ENCODE results near the gene FMN2.
"Not testable (repeated sequence)": the region's sequence is repeated elsewhere in the genome, so short reads cannot be mapped to it uniquely, and the experiment has no call there.

The FMN2 gene

GRCh38 chr1:240387051-240387450, 295.4 kb downstream of the FMN2 start:
- no peak for DNase-seq

GRCh38 chr1:240391660-240392260, 300.1 kb downstream of the FMN2 start:
- DNase-seq: no peak

DNA sequence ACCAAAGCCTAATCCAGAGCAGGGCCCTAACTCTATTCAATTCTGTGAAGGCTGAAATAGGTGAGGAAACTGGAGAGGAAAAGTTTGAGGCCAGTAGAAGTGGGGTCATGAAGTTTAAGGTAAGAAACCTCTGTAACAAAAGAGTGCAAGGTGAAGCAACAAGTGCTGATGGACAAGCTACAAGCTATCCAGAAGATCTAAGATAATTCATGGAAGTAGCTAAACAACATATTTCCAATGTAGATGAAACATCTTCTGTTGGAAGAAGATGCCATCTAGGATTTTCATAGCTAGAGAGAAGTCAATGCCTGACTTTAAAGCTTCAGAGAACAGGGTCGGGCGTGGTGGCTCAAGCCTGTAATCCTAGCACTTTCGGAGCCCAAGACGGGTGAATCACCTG, 302.7 kb downstream of the FMN2 start:
- no peak for DNase-seq

DNA sequence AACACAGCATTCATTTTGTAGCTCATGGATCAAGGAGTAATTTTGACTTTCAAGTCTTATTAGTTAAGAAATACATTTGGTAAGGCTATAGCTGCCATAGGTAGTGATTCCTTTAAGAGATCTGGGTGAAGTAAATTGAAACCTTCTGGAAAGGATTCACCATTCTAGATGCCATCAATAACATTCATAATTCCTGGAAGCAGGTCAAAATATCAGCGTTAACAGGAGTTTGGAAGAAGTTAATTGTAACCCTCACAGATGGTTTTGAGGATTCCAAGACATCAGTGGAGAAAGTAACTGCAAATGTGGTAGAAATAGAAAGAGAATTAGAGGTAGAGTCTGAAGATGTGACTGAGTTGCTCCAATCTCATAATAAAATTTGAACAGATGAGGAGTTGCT, 303.7 kb downstream of the FMN2 start:
- DNase-seq: no peak

DNA sequence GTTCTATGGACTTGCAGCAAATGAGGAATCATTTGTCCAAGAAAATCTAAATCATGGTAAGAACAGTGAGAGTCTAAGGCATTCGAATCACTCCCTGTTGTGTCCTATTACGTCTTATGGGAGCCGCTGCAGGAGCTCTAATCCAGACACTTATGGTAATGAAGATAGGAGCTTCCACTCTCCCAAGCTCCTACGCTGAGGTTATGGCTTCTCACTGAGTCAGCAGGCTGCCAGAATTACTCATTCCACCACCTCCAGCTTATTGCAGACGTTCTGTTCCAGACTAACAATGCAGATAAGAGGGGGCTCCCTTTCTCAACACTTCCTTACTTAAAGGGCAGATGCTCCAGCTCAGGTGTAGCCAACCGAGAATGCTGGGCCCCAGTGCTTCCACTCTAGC, 307.7 kb downstream of the FMN2 start:
- DNase-seq: no peak

DNA sequence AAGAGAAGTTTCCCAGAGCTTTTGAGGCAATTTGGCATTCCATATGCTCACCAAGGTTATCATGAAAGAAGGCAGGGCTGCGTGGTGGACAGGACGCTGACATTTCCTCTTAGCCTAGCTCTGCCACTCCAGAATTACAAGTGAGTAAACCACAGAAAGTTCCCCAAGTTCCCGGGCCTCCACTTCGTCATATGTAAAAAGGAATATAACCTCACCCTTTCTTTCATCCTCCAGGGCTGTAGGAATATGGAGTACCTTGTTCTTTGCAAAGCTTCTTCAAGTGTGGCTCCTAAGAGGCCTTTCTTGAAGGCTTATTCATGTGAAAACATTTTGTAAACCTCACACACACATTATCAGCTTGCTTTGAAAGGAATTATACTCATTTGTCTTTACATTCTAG, 310.0 kb downstream of the FMN2 start:
- DNase-seq: no peak

- no peak for DNase-seq
These were observed 310.6 kb downstream of the FMN2 start for GRCh38 chr1:240402326-240402725.

DNA sequence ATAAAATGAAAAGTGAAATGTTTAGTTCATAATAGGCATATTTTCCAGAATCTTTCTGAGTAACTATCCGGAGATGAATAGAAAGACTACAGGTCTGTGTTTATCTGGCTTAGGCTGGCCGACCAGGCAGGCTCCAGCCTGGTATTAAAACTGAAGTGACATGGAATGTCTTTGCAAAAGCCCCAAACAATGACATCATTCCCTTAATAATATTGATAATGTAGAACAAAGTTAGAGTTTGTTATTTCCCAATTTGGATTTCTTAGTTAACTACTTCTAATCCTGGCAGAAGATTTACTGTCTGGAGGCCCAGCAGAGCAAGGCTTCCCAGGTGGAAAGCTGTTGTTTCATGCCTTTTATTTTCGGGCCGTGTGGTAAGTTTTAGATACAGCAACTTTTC, 312.6 kb downstream of the FMN2 start:
- no peak for DNase-seq

- no peak for DNase-seq
These were observed 314.1 kb downstream of the FMN2 start for GRCh38 chr1:240405751-240406150.

GRCh38 chr1:240407407-240407806, 315.7 kb downstream of the FMN2 start:
- DNase-seq: no peak

DNA sequence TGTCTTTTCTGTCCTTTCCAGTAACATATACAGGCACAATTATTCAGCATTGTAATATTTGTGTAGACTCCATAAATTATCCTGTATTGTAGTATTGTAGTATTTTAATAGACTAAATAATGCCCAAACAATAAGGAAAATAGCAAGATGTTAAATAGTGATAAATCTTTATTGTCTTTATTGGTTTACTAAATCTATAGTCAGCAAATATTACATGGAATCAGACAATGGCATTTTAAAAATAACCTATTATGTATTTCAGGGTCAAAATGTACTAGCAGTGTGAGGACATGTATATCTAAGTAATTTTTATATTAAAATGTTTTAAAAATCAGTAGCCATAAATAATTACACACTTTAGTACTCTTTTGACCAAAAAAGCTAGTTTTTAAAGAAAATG, 317.9 kb downstream of the FMN2 start:
- no peak for DNase-seq

- DNase-seq: no peak
These were observed 322.0 kb downstream of the FMN2 start for GRCh38 chr1:240413732-240414131.

DNA sequence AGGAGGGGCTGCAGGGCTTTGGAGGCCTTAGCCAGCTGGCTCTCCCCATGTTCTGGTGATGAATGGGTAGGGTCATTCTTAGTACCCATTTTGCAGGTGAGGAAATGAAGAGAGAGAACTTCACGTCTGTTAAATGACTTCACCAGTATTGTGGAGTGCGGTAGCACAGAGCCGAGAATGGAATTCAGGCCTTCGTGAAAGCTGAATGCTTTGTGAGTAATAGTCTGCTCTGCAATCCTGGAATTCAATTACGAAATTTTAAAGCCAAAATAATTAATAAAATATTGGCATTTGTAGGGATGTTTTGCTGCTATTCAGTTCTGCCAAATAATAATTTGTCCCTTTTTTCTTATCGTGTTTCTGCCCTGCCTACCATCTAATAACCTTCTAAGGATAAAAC, 322.6 kb downstream of the FMN2 start:
- DNase-seq: no peak

- not testable (repeated sequence) for DNase-seq
These were observed 323.3 kb downstream of the FMN2 start for GRCh38 chr1:240415011-240415410.

GRCh38 chr1:240415532-240415931, 323.8 kb downstream of the FMN2 start:
- DNase-seq: no peak

- DNase-seq: no peak
These were observed 325.6 kb downstream of the FMN2 start for GRCh38 chr1:240417317-240417716.

DNA sequence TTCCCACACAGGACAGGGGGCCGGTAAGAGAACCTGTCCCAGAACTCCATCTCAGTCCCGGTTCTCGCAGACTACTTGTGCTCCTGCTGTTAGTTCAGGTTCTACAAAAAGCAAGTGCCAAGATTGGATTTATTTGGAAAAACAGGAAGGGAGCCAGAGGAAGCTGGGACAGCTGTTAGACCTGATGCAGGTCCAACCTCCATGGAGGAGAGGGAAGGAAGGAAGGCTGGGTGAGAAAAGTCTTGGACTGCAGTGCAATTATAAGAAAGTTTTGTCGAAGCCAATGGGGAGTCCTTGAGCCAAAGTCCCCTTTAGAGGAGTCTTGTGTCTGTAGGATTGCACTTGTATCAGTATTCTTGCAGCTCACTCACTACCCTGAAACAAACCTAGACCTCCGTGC, 329.1 kb downstream of the FMN2 start:
- DNase-seq: no peak

GRCh38 chr1:240423246-240423924, 331.7 kb downstream of the FMN2 start:
- no peak for DNase-seq

- no peak for DNase-seq
These were observed 333.2 kb downstream of the FMN2 start for GRCh38 chr1:240424740-240425464.

DNA sequence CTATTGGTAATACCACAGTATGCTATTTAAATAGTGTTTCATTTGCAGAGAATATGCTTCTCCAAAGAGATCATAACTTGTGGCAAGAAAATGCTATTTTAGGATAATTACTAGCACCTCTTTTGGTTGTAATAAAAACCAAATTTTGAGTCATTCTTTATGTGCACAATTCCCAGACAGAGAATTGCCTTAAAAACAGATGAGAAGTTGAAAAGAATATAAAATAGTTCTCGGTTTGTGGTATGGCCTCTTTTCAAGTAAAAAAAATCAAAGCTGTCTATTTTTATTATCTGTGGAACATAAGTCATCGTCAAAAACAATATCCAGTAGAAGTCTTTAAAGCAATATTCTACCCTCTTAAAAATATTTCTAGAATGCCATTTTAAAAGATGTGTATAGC, 334.4 kb downstream of the FMN2 start:
- DNase-seq: no peak

DNA sequence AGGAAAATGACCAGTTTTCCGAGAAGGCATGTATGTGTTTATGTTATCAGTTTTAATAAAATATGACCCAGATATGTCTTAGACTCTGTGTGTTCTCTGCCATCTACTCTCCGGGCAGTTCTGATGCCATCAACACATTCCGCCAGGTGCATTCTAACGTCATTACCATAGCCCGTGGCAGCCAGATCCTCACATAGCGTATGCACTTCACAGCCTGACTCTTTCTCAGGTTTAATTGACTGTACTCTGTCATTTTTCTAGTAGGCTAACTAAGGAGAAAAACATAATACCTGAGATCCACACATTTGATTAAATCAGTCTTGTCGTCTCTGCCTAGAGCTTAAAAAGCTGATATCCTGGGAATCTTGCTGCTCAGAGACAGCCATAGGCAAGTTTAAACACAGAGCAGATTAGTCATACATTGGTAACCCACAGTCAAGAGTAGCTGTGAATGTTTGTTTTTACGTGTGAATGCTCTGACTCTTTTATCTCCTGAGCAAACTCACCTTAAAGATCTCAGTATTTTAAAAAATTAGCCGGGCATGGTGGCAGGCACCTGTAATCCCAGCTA, 344.4 kb downstream of the FMN2 start:
- no peak for DNase-seq

GRCh38 chr1:240441669-240442068, 350.0 kb downstream of the FMN2 start:
- no peak for DNase-seq

- no peak for DNase-seq
These were observed 353.7 kb downstream of the FMN2 start for GRCh38 chr1:240445369-240445768.

DNA sequence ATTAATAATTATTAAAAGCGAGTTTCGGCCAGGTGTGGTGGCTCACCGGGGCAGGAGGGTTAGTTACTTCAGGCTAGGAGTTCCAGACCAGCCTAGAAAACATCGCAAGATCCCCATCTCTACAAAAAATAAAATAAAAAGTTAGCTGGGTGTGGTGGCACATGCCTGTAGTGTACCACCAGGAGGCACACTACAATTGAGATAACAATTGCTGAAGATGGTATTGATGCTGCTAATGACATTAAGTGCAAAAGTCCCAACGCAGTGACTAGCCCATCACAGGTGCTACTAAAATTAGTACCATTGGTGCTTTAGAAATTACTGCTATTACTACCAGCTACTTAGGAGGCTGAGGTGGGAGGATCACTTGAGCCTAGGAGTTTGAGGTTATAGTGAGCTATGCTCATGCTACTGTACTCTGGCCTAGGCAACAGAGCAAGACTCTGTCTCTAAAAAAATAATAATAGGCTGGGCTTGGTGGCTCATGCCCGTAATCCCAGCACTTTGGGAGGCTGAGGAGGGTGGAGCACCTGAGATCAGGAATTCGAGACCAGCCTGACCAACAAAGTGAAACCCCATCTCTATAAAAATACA, 363.6 kb downstream of the FMN2 start:
- DNase-seq: no peak
